Panc1 (cell line): ENCODE results near the gene GALNT1. TPM values are rescaled to one million over a fixed set of nuclear protein-coding genes. Genes with fewer than 3 reads are reported as not detected.

Experiments used
- ATAC-seq: fragments of 200-7000 bp; cut with Tn5 transposase; 2 replicates; pipeline ENCODE4 v1.9.1; 2020; ENCODE audit warnings: mild to moderate bottlenecking, moderate library complexity
- BruUV-seq: library from RNA; stranded (reverse); fragments of 400-500 nt; replicated peaks from 2 replicates; lab custom pipeline; 2021; lab: Mats Ljungman, UMichigan
- CTCF ChIA-PET: fragments of 300-600 bp; sonication (Branson Sonifier 250); formaldehyde crosslinking; loops from one replicate; lab custom pipeline; 2022; ENCODE audit warnings: antibody characterized with exemption; lab: Charles Lee
- POLR2A ChIA-PET: fragments of 300-600 bp; sonication (Branson Sonifier 250); formaldehyde crosslinking; loops from one replicate; lab custom pipeline; 2022; ENCODE audit warnings: antibody characterized with exemption; lab: Charles Lee
- DNase-seq: peaks from one replicate; pipeline ENCODE4 v3.0.0-alpha.2; 2010; ENCODE audit warnings: low read depth, low spot score
- H3K27ac ChIP-seq: 2 replicates; pipeline ENCODE4 v1.5.1; 2011; ENCODE audit warnings: mild to moderate bottlenecking, low read length, inconsistent platforms
- H3K27me3 ChIP-seq: fragments of 200-500 bp; sonication (Bioruptor generic); 2 replicates; pipeline ENCODE4 v1.6.0; 2014; ENCODE audit warnings: low read length, inconsistent platforms; ENCODE audit not compliant: control insufficient read depth, insufficient read depth
- H3K36me3 ChIP-seq: fragments of 200-500 bp; sonication (Bioruptor generic); 2 replicates; pipeline ENCODE4 v1.5.1; 2014; ENCODE audit warnings: inconsistent platforms, mild to moderate bottlenecking, low read length, moderate library complexity; ENCODE audit not compliant: control insufficient read depth, insufficient read depth
- H3K4me1 ChIP-seq: 2 replicates; pipeline ENCODE4 v1.5.1; 2011; ENCODE audit warnings: inconsistent platforms, mild to moderate bottlenecking, low read length, moderate library complexity; ENCODE audit not compliant: control insufficient read depth, insufficient read depth
- H3K4me3 ChIP-seq, 2 experiments: 2 replicates each; pipeline ENCODE4 v1.5.1; 2011 to 2012; ENCODE audit warnings: low read depth in 2 of 2, low read length in 2 of 2, mild to moderate bottlenecking in 2 of 2, inconsistent platforms in 1 of 2, moderate library complexity in 1 of 2
- H3K9me3 ChIP-seq: fragments of 200-500 bp; sonication (Bioruptor generic); 2 replicates; pipeline ENCODE4 v1.5.1; 2014; ENCODE audit warnings: low read depth, mild to moderate bottlenecking, inconsistent platforms, low read length, moderate library complexity; ENCODE audit not compliant: control insufficient read depth, insufficient read depth
- POLR2AphosphoS5 ChIP-seq: IDR thresholded peaks from 2 replicates; pipeline ENCODE4 v1.6.1; 2012; ENCODE audit warnings: mild to moderate bottlenecking, low read depth, low read length, moderate library complexity
- SIN3A ChIP-seq: IDR thresholded peaks from 2 replicates; pipeline ENCODE4 v1.6.1; 2012; ENCODE audit warnings: low read depth, mild to moderate bottlenecking, low read length, moderate library complexity, borderline replicate concordance; ENCODE audit not compliant: insufficient read depth
- TCF7L2 ChIP-seq: IDR thresholded peaks from 2 replicates; pipeline ENCODE4 v1.6.1; 2011; ENCODE audit warnings: mild to moderate bottlenecking, low read depth, low read length, inconsistent platforms
- in situ Hi-C: cut with HindIII; loops from 2 replicates; pipeline ENCODE4 v1.10.0; 2016; ENCODE audit warnings: low sequenced_read_pairs, low pct_unique_long_range_greater_than_20kb
- intact Hi-C: fragments of 100-400 bp; cut with micrococcal nuclease; formaldehyde crosslinking; loops from one replicate; pipeline ENCODE4 v1.10.0; 2022; ENCODE audit not compliant: unreplicated experiment
- total RNA-seq: library from RNA; stranded (reverse); gene quantifications from one replicate; pipeline ENCODE4 v1.2.1, GENCODE V29; 2021; ENCODE audit not compliant: unreplicated experiment
- TF ChIP-seq, protein P1 (sequence below), 2 experiments: IDR thresholded peaks; 2 replicates each; pipeline ENCODE4 v1.6.1; 2011 to 2012; ENCODE audit warnings: low read depth in 2 of 2, control low read depth in 1 of 2, low read length in 1 of 2, mild to moderate bottlenecking in 1 of 2, moderate library complexity in 1 of 2; ENCODE audit not compliant: insufficient read depth in 1 of 2
- TF ChIP-seq, protein P2 (sequence below): fragments of 450-650 bp; IDR thresholded peaks from 2 replicates; pipeline ENCODE4 v1.5.1; 2017; ENCODE audit warnings: mild to moderate bottlenecking

The GALNT1 gene
- total RNA-seq, 1 experiment from 2014 or later = 147 TPM

DNA sequence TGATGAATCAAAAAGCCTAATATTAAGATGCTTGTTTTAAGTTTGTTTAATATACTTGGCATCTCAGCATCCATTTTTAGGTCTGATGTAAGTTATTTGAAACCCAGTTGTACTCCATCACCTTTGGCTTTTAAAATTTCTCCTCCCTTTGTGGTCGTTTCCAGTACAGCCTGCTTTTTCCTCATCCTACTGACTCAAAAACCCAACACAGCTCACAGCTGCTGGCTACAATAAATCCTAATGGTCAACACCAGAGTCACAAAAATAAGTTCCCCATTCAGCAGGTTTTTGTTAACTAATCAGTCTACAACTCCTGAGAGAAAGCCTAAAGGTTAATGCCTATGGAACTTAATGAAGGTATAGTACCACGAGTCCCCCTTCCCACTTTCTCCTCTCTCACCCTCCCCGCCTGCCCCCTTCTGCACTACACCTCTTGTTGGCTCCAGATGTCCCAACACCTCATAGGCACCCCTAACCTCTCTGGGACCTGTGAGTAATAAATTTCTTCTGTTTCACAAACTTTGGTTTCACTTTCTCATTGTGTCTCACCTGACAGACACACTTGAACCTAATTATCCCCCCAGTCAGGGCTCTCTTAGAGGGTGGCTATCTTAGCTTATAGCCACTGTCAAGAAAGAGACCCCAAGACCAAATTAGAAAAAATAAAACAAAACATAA lies 148.6 kb downstream of the GALNT1 start:
- CTCF ChIA-PET = no interaction called here
- no TSS peak for BruUV-seq
- Histone ChIP-seq H3K4me1 (no peaks in the 10 kb centered on the region), H3K36me3 (no peaks in the 10 kb centered on the region), H3K27me3 (no peaks in the 10 kb centered on the region), H3K27ac (0 out of 2 replicates have a peak overlapping the region, but pooled peaks have one; percentile 8), H3K9me3 (no peaks in the 10 kb centered on the region), H3K4me3 (peak overlapping the region; percentile 24 to 46)
- ATAC-seq (no peak), DNase-seq (no peak)
- POLR2A ChIA-PET = no interaction called here
- intact Hi-C loops (no loop called here), in situ Hi-C loops (no loop called here)
- no peak for TF ChIP-seq POLR2AphosphoS5
- TF ChIP-seq, protein P1, sequence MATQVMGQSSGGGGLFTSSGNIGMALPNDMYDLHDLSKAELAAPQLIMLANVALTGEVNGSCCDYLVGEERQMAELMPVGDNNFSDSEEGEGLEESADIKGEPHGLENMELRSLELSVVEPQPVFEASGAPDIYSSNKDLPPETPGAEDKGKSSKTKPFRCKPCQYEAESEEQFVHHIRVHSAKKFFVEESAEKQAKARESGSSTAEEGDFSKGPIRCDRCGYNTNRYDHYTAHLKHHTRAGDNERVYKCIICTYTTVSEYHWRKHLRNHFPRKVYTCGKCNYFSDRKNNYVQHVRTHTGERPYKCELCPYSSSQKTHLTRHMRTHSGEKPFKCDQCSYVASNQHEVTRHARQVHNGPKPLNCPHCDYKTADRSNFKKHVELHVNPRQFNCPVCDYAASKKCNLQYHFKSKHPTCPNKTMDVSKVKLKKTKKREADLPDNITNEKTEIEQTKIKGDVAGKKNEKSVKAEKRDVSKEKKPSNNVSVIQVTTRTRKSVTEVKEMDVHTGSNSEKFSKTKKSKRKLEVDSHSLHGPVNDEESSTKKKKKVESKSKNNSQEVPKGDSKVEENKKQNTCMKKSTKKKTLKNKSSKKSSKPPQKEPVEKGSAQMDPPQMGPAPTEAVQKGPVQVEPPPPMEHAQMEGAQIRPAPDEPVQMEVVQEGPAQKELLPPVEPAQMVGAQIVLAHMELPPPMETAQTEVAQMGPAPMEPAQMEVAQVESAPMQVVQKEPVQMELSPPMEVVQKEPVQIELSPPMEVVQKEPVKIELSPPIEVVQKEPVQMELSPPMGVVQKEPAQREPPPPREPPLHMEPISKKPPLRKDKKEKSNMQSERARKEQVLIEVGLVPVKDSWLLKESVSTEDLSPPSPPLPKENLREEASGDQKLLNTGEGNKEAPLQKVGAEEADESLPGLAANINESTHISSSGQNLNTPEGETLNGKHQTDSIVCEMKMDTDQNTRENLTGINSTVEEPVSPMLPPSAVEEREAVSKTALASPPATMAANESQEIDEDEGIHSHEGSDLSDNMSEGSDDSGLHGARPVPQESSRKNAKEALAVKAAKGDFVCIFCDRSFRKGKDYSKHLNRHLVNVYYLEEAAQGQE (IDR thresholded peaks at IDR 0.05; ENCODE audit: insufficient read depth in 1 of 2, low read depth in 2 of 2, low read length in 1 of 2) = no peak
- TF ChIP-seq SIN3A = no peak
- TF ChIP-seq, protein P2, sequence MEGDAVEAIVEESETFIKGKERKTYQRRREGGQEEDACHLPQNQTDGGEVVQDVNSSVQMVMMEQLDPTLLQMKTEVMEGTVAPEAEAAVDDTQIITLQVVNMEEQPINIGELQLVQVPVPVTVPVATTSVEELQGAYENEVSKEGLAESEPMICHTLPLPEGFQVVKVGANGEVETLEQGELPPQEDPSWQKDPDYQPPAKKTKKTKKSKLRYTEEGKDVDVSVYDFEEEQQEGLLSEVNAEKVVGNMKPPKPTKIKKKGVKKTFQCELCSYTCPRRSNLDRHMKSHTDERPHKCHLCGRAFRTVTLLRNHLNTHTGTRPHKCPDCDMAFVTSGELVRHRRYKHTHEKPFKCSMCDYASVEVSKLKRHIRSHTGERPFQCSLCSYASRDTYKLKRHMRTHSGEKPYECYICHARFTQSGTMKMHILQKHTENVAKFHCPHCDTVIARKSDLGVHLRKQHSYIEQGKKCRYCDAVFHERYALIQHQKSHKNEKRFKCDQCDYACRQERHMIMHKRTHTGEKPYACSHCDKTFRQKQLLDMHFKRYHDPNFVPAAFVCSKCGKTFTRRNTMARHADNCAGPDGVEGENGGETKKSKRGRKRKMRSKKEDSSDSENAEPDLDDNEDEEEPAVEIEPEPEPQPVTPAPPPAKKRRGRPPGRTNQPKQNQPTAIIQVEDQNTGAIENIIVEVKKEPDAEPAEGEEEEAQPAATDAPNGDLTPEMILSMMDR = no peak
- TF ChIP-seq TCF7L2 = no peak

DNA sequence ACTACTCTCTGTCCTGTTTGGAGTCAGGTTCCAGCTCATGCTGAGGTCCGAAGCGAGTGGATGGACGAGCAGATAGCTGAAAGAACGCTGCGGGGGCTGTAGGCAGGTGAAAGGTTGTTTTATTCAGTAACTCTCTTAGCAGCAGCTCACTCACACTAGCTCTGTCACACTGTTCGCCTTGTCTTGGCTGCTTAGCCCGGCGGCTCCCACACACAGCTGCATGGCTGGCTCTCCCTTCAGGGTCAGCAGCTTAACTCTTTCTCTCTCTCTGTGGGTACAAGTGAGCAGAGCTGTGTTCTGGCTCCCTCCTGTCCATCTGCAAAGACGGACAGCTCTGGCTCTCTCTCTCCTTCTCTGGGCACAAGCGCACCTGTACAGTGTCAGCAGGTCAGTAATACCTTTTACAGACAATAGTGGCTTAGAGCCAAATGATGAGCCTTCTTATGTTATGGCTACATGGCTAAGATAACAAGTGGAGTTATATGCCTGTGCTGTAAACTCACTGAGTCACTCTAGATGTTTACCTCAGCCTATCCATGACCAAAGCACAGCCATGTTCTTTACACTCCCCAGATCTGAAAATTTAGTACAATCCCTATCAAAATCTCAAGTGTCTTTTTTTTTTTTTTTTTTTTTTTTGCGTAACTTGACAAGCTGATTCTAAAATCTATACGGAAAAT lies 149.3 kb downstream of the GALNT1 start:
- no peaks in the 10 kb centered on the region for H3K4me1 ChIP-seq
- ChIA-PET POLR2A (no interaction called here), CTCF (no interaction called here)
- TF ChIP-seq, protein P1 (IDR thresholded peaks at IDR 0.05; ENCODE audit: insufficient read depth in 1 of 2, low read depth in 2 of 2, low read length in 1 of 2) = no peak
- no peak for TF ChIP-seq TCF7L2
- TF ChIP-seq, protein P2 = no peak
- TF ChIP-seq POLR2AphosphoS5 = no peak
- no peak for TF ChIP-seq SIN3A
- in situ Hi-C loops = no loop called here
- no peaks in the 10 kb centered on the region for H3K9me3 ChIP-seq
- DNase-seq = no peak
- BruUV-seq = no TSS peak
- peak overlapping the region; percentile 24 to 46 for H3K4me3 ChIP-seq
- 0 out of 2 replicates have a peak overlapping the region, but pooled peaks have one; percentile 8 for H3K27ac ChIP-seq
- H3K36me3 ChIP-seq = no peaks in the 10 kb centered on the region
- H3K27me3 ChIP-seq = no peaks in the 10 kb centered on the region
- intact Hi-C loops = no loop called here
- peak; percentile 84 for ATAC-seq
